SK-N-SH (cell line): Measurements from ENCODE around the gene KIF13A. TPM values are rescaled to one million over a fixed set of nuclear protein-coding genes. Genes with fewer than 3 reads are reported as not detected.
"Not testable (repeated sequence)": the region's sequence is repeated elsewhere in the genome, so short reads cannot be mapped to it uniquely, and the experiment has no call there.

ENCODE experiments used
- CTCF ChIA-PET: fragments of 300-600, 350-600 bp; formaldehyde crosslinking; extraction: SDS; loops from one replicate; lab custom pipeline; 2021; lab: Yijun Ruan, JAX
- POLR2A ChIA-PET: fragments of 350-600 bp; sonication (Branson Sonifier 250); formaldehyde crosslinking; extraction: SDS; loops from one replicate; lab custom pipeline; 2020; ENCODE audit warnings: antibody characterized with exemption, inconsistent platforms; lab: Yijun Ruan, JAX
- DNase-seq: peaks from one replicate; pipeline ENCODE4 v3.0.0; 2012
- H2AFZ ChIP-seq: fragments of 200-600 bp; sonication (generic); 2 replicates; pipeline ENCODE4 v1.8.1; 2016; ENCODE audit warnings: antibody characterized with exemption, mild to moderate bottlenecking, low read depth
- H3F3A ChIP-seq: fragments of 200-600 bp; sonication (generic); replicated peaks from 2 replicates; pipeline ENCODE3; 2016; ENCODE audit warnings: antibody characterized with exemption, mild to moderate bottlenecking; ENCODE audit not compliant: insufficient read depth
- H3K27ac ChIP-seq, 2 experiments: fragments of 200-500 bp in 1 of 2; fragments of 200-600 bp in 1 of 2; sonication (Bioruptor generic) in 1 of 2; sonication (generic), shearing (Covaris generic) in 1 of 2; 2 replicates each; pipeline versions ENCODE4 v1.5.1 to v1.6.1; 2014 to 2016; ENCODE audit warnings: low read depth in 2 of 2, inconsistent platforms in 1 of 2, low read length in 1 of 2, mild to moderate bottlenecking in 1 of 2, mixed read lengths in 1 of 2
- H3K27me3 ChIP-seq: fragments of 200-600 bp; sonication (generic), shearing (Covaris generic); 2 replicates; pipeline ENCODE4 v1.6.1; 2016; ENCODE audit warnings: mixed run types; ENCODE audit not compliant: insufficient read depth
- H3K36me3 ChIP-seq, 2 experiments: fragments of 200-500 bp in 1 of 2; fragments of 200-600 bp in 1 of 2; sonication (Bioruptor generic) in 1 of 2; sonication (generic) in 1 of 2; replicated peaks in 1 of 2; 2 replicates each; pipeline versions ENCODE3 to v1.5.1; 2014 to 2016; ENCODE audit warnings: low read length in 1 of 2, mild to moderate bottlenecking in 1 of 2; ENCODE audit not compliant: insufficient read depth in 2 of 2, control insufficient read depth in 1 of 2
- H3K4me1 ChIP-seq, 2 experiments: fragments of 200-500 bp in 1 of 2; fragments of 200-600 bp in 1 of 2; sonication (Bioruptor generic) in 1 of 2; sonication (generic), shearing (Covaris generic) in 1 of 2; 2 replicates each; pipeline versions ENCODE4 v1.5.1 to v1.6.1; 2014 to 2016; ENCODE audit warnings: low read depth in 1 of 2, low read length in 1 of 2, mixed run types in 1 of 2; ENCODE audit not compliant: insufficient read depth in 2 of 2, control insufficient read depth in 1 of 2
- H3K4me2 ChIP-seq: fragments of 200-600 bp; sonication (generic), shearing (Covaris generic); 2 replicates; pipeline ENCODE4 v1.6.1; 2017; ENCODE audit warnings: mixed run types
- H3K4me3 ChIP-seq, 2 experiments: fragments of 200-500 bp in 1 of 2; fragments of 200-600 bp in 1 of 2; sonication (Bioruptor generic) in 1 of 2; sonication (generic), shearing (Covaris generic) in 1 of 2; 2 replicates each; pipeline versions ENCODE4 v1.5.1 to v1.8.1; 2014 to 2016; ENCODE audit warnings: low read depth in 2 of 2, inconsistent platforms in 1 of 2, low read length in 1 of 2, mild to moderate bottlenecking in 1 of 2, mixed read lengths in 1 of 2, moderate library complexity in 1 of 2
- H3K79me2 ChIP-seq: fragments of 200-600 bp; sonication (generic); 2 replicates; pipeline ENCODE4 v1.8.1; 2017; ENCODE audit warnings: mild to moderate bottlenecking; ENCODE audit not compliant: insufficient read depth
- H3K9ac ChIP-seq: fragments of 200-600 bp; sonication (generic); 2 replicates; pipeline ENCODE4 v1.6.1; 2017; ENCODE audit warnings: mixed run types
- H3K9me2 ChIP-seq: fragments of 200-600 bp; sonication (generic); 2 replicates; pipeline ENCODE4 v1.6.1; 2017; ENCODE audit warnings: mixed run types
- H3K9me3 ChIP-seq: fragments of 200-600 bp; sonication (generic); 2 replicates; pipeline ENCODE4 v1.6.1; 2017; ENCODE audit warnings: mixed run types, mild to moderate bottlenecking, moderate library complexity
- H4K20me1 ChIP-seq: fragments of 200-600 bp; sonication (generic); 2 replicates; pipeline ENCODE4 v1.6.1; 2017; ENCODE audit warnings: mild to moderate bottlenecking, mixed run types; ENCODE audit not compliant: insufficient read depth
- FOXJ3 ChIP-seq: sonication (generic); formaldehyde crosslinking; IDR thresholded peaks from 2 replicates; pipeline ENCODE4 v1.5.1; 2020; ENCODE audit warnings: mild to moderate bottlenecking, missing genetic modification reagents
- GATA2 ChIP-seq: sonication (generic); formaldehyde crosslinking; IDR thresholded peaks from 2 replicates; pipeline ENCODE4 v1.5.0; 2020; ENCODE audit warnings: mild to moderate bottlenecking, missing genetic modification reagents
- MEF2A ChIP-seq: IDR thresholded peaks from 2 replicates; pipeline ENCODE4 v1.4.0; 2012; ENCODE audit warnings: low read depth, borderline replicate concordance
- NFIC ChIP-seq: IDR thresholded peaks from 2 replicates; pipeline ENCODE4 v1.4.0; 2012; ENCODE audit warnings: borderline replicate concordance
- POLR2AphosphoS5 ChIP-seq: IDR thresholded peaks from 2 replicates; pipeline ENCODE4 v1.6.1; 2012; ENCODE audit warnings: low read depth, low read length
- RCOR1 ChIP-seq: fragments of 150-350 bp; IDR thresholded peaks from 2 replicates; pipeline ENCODE4 v1.6.1; 2017; ENCODE audit warnings: antibody characterized with exemption, low read length
- WGBS: methylation state at CpG from one replicate; pipeline ENCODE4 v1.1.6; 2017; ENCODE audit warnings: low lambda C conversion rate; 5-methylcytosine and 5-hydroxymethylcytosine counted together
- polyA plus RNA-seq, 3 experiments: library from polyadenylated mRNA; depleted of rRNA; stranded (reverse); fragments of >200 nt; gene quantifications; 2 replicates each; pipeline ENCODE4 v1.2.3, GENCODE V29; 2012
- TF ChIP-seq, protein P1 (sequence below): IDR thresholded peaks from 2 replicates; pipeline ENCODE4 v1.4.0; 2012; ENCODE audit warnings: low read depth, borderline replicate concordance
- TF ChIP-seq, protein P2 (sequence below): IDR thresholded peaks from 2 replicates; pipeline ENCODE4; 2012
- TF ChIP-seq, protein P3 (sequence below): IDR thresholded peaks from 2 replicates; pipeline ENCODE4 v1.6.1; 2012; ENCODE audit warnings: mild to moderate bottlenecking, low read depth, low read length, moderate library complexity
- TF ChIP-seq, protein P4 (sequence below): fragments of 150-350 bp; IDR thresholded peaks from 2 replicates; pipeline ENCODE4 v1.6.1; 2017; ENCODE audit warnings: antibody characterized with exemption, low read length, low read depth, borderline replicate concordance
- TF ChIP-seq, protein P5 (sequence below): IDR thresholded peaks from 2 replicates; pipeline ENCODE4 v1.4.0; 2012; ENCODE audit warnings: low read depth, borderline replicate concordance

The KIF13A gene
- polyA plus RNA-seq, 1 of the 3 experiments (the other 2 are of a cell fraction): 18.2 TPM

DNA sequence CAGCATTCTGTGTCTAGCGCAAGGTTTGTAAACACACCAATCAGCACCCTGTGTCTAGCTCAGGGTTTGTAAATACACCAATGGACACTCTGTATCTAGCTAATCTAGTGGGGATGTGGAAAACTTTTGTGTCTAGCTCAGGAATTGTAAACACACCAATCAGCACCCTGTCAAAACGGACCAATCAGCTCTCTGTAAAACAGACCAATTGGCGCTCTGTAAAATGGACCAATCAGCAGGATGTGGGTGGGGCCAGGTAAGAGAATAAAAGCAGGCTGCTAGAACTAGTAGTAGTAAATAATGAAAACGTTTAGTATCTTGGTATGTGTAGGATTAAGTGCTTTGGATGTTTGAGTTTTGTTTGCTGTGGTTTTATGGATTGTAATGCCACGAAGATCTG lies 33.1 kb upstream of the KIF13A start:
- H3K9ac ChIP-seq, H2AFZ ChIP-seq, H4K20me1 ChIP-seq, H3K9me2 ChIP-seq, H3K4me2 ChIP-seq, H3K27ac ChIP-seq, CTCF ChIA-PET, H3F3A ChIP-seq, H3K36me3 ChIP-seq, H3K27me3 ChIP-seq, DNase-seq, H3K4me3 ChIP-seq, H3K79me2 ChIP-seq, H3K9me3 ChIP-seq, POLR2A ChIA-PET: not testable (repeated sequence)
- 86% methylated on average over 5 of the region's 5 CpGs for WGBS
- peaks cover 2 to 11% of the 10 kb centered on the region in 2 experiments; a peak in 2 of 4 replicates for H3K4me1 ChIP-seq

DNA sequence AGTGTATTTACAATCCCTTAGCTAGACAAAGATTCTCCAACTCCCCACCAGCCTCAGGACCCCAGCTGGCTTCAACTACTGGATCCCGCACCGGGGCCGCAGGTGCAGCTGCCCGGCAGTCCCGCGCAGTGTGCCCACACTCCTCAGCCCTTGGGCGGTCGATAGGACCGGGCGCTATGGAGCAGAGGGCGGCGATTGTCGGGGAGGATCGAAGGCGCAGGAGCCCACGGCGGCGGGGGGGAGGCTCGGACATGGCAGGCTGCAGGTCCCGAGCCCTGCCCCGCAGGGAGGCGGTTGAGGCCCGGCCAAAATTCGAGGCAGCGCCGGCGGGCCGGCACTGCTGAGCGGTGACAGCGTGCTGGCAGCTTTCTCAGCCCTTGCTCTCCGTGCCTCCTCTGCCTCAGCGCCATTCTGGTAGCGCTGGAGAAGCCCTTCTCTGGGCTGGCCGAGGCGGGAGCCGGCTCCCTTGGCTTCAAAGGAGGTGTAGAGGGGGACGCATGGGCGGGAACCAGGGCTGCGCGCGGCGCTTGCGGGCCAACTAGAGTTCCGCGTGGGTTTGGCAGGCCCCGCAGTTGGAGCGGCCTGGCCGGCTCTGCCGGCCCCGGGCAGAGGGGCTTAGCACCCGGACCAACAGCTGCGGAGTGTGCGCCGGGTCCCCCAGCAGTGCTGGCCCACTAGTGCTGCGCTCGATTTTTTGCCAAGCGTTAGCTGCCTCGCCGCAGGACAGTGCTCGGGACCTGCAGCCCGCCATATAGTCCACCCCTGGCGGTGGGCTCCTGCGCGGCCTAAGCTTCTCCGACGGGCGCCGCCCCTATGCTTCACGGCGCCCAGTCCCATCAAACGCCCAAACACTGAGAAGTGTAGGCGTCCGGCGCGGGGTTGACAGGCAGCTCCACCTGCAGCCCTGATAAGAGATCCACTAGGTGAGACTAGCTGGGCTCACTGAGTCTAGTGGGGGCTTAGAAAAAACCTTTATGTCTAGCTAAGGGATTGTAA lies 32.4 kb upstream of the KIF13A start:
- Histone ChIP-seq H3K4me1 (peaks cover 2 to 11% of the 10 kb centered on the region in 2 experiments; a peak in 2 of 4 replicates), H3K27me3 (no peaks in the 10 kb centered on the region), H3K9ac (no peak overlapping the region), H3F3A (no peaks in the 10 kb centered on the region), H3K4me2 (no peak overlapping the region), H2AFZ (no peak overlapping the region), H3K4me3 (no peak overlapping the region), H3K36me3 (no peaks in the 10 kb centered on the region), H4K20me1 (no peaks in the 10 kb centered on the region), H3K27ac (no peak overlapping the region), H3K9me3 (no peaks in the 10 kb centered on the region), H3K79me2 (no peaks in the 10 kb centered on the region), H3K9me2 (no peaks in the 10 kb centered on the region)
- CTCF ChIA-PET: no interaction called here
- no peak for TF ChIP-seq RCOR1
- TF ChIP-seq, protein P1, sequence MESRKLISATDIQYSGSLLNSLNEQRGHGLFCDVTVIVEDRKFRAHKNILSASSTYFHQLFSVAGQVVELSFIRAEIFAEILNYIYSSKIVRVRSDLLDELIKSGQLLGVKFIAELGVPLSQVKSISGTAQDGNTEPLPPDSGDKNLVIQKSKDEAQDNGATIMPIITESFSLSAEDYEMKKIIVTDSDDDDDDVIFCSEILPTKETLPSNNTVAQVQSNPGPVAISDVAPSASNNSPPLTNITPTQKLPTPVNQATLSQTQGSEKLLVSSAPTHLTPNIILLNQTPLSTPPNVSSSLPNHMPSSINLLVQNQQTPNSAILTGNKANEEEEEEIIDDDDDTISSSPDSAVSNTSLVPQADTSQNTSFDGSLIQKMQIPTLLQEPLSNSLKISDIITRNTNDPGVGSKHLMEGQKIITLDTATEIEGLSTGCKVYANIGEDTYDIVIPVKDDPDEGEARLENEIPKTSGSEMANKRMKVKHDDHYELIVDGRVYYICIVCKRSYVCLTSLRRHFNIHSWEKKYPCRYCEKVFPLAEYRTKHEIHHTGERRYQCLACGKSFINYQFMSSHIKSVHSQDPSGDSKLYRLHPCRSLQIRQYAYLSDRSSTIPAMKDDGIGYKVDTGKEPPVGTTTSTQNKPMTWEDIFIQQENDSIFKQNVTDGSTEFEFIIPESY: no peak
- TF ChIP-seq, protein P2, sequence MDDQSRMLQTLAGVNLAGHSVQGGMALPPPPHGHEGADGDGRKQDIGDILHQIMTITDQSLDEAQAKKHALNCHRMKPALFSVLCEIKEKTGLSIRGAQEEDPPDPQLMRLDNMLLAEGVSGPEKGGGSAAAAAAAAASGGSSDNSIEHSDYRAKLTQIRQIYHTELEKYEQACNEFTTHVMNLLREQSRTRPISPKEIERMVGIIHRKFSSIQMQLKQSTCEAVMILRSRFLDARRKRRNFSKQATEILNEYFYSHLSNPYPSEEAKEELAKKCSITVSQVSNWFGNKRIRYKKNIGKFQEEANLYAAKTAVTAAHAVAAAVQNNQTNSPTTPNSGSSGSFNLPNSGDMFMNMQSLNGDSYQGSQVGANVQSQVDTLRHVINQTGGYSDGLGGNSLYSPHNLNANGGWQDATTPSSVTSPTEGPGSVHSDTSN: no peak
- TF ChIP-seq, protein P3, sequence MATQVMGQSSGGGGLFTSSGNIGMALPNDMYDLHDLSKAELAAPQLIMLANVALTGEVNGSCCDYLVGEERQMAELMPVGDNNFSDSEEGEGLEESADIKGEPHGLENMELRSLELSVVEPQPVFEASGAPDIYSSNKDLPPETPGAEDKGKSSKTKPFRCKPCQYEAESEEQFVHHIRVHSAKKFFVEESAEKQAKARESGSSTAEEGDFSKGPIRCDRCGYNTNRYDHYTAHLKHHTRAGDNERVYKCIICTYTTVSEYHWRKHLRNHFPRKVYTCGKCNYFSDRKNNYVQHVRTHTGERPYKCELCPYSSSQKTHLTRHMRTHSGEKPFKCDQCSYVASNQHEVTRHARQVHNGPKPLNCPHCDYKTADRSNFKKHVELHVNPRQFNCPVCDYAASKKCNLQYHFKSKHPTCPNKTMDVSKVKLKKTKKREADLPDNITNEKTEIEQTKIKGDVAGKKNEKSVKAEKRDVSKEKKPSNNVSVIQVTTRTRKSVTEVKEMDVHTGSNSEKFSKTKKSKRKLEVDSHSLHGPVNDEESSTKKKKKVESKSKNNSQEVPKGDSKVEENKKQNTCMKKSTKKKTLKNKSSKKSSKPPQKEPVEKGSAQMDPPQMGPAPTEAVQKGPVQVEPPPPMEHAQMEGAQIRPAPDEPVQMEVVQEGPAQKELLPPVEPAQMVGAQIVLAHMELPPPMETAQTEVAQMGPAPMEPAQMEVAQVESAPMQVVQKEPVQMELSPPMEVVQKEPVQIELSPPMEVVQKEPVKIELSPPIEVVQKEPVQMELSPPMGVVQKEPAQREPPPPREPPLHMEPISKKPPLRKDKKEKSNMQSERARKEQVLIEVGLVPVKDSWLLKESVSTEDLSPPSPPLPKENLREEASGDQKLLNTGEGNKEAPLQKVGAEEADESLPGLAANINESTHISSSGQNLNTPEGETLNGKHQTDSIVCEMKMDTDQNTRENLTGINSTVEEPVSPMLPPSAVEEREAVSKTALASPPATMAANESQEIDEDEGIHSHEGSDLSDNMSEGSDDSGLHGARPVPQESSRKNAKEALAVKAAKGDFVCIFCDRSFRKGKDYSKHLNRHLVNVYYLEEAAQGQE: no peak
- TF ChIP-seq, protein P4, sequence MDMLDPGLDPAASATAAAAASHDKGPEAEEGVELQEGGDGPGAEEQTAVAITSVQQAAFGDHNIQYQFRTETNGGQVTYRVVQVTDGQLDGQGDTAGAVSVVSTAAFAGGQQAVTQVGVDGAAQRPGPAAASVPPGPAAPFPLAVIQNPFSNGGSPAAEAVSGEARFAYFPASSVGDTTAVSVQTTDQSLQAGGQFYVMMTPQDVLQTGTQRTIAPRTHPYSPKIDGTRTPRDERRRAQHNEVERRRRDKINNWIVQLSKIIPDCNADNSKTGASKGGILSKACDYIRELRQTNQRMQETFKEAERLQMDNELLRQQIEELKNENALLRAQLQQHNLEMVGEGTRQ: no peak
- no peak for TF ChIP-seq POLR2AphosphoS5
- no peak for TF ChIP-seq FOXJ3
- TF ChIP-seq, protein P5, sequence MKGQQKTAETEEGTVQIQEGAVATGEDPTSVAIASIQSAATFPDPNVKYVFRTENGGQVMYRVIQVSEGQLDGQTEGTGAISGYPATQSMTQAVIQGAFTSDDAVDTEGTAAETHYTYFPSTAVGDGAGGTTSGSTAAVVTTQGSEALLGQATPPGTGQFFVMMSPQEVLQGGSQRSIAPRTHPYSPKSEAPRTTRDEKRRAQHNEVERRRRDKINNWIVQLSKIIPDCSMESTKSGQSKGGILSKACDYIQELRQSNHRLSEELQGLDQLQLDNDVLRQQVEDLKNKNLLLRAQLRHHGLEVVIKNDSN: no peak
- no peak for TF ChIP-seq NFIC
- TF ChIP-seq GATA2 (CRISPR knock-in tag): no peak
- no peak for TF ChIP-seq MEF2A
- POLR2A ChIA-PET: no interaction called here
- WGBS: 96% methylated on average over 14 of the region's 75 CpGs
- DNase-seq: no peak

DNA sequence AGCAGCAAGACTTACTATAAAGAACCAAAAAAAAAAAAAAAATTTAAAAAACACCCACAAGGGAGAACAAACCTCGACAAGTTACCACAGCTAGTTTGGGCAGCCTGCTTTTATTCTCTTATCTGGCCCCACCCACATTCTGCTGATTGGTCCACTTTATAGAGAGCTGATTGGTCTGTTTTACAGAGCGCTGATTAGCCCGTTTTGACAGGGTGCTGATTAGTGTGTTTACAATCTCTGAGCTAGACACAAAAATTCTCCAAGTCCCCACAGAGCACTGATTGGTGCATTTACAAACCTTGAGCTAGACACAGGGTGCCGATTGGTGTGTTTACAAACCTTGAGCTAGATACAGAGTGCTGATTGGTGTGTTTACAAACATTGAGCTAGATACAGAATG lies 31.7 kb upstream of the KIF13A start:
- H3K9ac ChIP-seq, H3K27ac ChIP-seq, POLR2A ChIA-PET, H3K27me3 ChIP-seq, H2AFZ ChIP-seq, DNase-seq, H3K9me2 ChIP-seq, H3K4me2 ChIP-seq, CTCF ChIA-PET, H3K79me2 ChIP-seq, H3K36me3 ChIP-seq, H3K9me3 ChIP-seq, H3F3A ChIP-seq, H4K20me1 ChIP-seq, H3K4me3 ChIP-seq: not testable (repeated sequence)
- WGBS: 94% methylated on average over 4 of the region's 4 CpGs
- peaks cover 2 to 11% of the 10 kb centered on the region in 2 experiments; a peak in 2 of 4 replicates for H3K4me1 ChIP-seq
